Peyer's patch (tissue), 4 donors: ENCODE measurements around the gene SULT6B1. TPM values are rescaled to one million over a fixed set of nuclear protein-coding genes. Genes with fewer than 3 reads are reported as not detected.

Source experiments
- DNase-seq, 3 donors: peaks; one replicate each; pipeline ENCODE4 v3.0.0-alpha.2; 2017 to 2019
- H3K27ac ChIP-seq, 4 donors: fragments of 200-600 bp; sonication (generic); one replicate each; pipeline ENCODE4 v1.5.1; 2016 to 2019
- H3K27me3 ChIP-seq, 2 donors: fragments of 200-600 bp; sonication (generic); one replicate each; pipeline ENCODE4 v1.5.1; 2019
- H3K36me3 ChIP-seq, 3 donors: fragments of 200-600 bp; sonication (generic); one replicate each; pipeline ENCODE4 v1.5.1; 2016 to 2019
- H3K4me1 ChIP-seq, 4 donors: fragments of 200-600 bp; sonication (generic); one replicate each; pipeline ENCODE4 v1.5.1; 2016 to 2019
- H3K4me3 ChIP-seq, 4 donors: fragments of 200-600 bp; sonication (generic); 1 replicate in 3 of 4; 2 replicates in 1 of 4; pipeline ENCODE4 v1.5.1; 2016 to 2019; ENCODE audit warnings: mild to moderate bottlenecking in 1 of 4
- H3K9me3 ChIP-seq, 4 donors: fragments of 200-600 bp; sonication (generic); one replicate each; pipeline ENCODE4 v1.5.1; 2016 to 2019; ENCODE audit warnings: mild to moderate bottlenecking in 1 of 4
- CTCF ChIP-seq, 6 experiments: fragments of 450-650 bp in 4 of 6; fragments of 200-600 bp in 2 of 6; sonication (generic) in 1 of 6; IDR thresholded peaks; one replicate each; pipeline ENCODE4 v1.5.1; 2017 to 2019; ENCODE audit warnings: antibody characterized with exemption in 6 of 6, mild to moderate bottlenecking in 3 of 6, moderate library complexity in 1 of 6
- POLR2A ChIP-seq, 2 donors: fragments of 450-650 bp; IDR thresholded peaks; one replicate each; pipeline ENCODE4 v1.5.1; 2017; ENCODE audit warnings: antibody characterized with exemption in 2 of 2, mild to moderate bottlenecking in 2 of 2, moderate library complexity in 2 of 2
- total RNA-seq, 4 donors: library from RNA; depleted of rRNA; stranded (reverse); fragments of >200 nt; gene quantifications; one replicate each; pipeline ENCODE4 v1.1.0, GENCODE V29; 2016

Gene SULT6B1
- total RNA-seq, 4 donors from 2014 or later: not detected

DNA sequence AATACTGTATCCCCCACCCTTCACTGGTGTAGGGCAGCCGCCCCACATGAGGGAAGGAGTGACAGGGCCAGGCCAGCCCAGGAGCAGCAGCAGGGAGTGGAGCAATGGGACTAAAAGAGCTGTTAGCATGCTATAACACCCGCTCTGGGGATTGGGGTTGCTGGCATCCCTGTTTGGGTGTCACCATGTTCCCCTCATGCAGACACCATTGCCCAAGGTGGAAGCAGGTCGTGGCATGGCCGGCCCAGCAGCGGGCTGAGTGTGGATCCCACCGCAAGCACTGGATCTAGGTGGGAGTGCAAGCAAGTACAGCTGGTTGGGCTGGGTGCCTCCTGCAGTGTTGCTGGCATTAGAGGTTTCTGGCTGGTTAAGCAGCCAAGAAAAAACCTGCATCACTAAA lies 3.3 kb upstream of the SULT6B1 start:
- H3K36me3 ChIP-seq: no peaks in the 10 kb centered on the region
- TF ChIP-seq CTCF (IDR thresholded peaks at IDR 0.05) (no peak), POLR2A (IDR thresholded peaks at IDR 0.05) (no peak)
- no peak for DNase-seq
- H3K27me3 ChIP-seq: no peaks in the 10 kb centered on the region
- H3K4me1 ChIP-seq: no peaks in the 10 kb centered on the region
- no peaks in the 10 kb centered on the region for H3K9me3 ChIP-seq
- no peak overlapping the region for H3K4me3 ChIP-seq
- H3K27ac ChIP-seq: no peak overlapping the region

DNA sequence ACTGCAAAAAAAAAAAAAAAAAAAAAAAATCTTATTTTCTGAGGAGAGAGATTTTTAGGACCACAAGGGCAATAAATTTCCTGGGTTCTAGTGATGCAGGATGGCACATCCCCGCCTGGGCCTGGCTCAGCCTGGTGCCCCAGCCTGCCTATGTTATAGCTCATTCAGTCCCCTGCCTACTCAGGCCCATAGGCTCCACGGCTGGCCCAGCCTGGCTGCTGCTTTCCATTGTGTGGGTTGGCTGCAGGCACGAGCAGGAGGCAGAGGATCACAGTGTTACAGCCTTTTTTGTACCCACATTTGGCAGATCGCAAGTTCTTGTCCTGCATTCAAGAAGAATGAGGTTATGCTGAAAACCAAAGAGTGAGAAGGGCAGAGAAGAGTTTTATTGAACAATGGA lies 2.8 kb upstream of the SULT6B1 start:
- H3K36me3 ChIP-seq: no peaks in the 10 kb centered on the region
- no peak for TF ChIP-seq CTCF (IDR thresholded peaks at IDR 0.05)
- TF ChIP-seq POLR2A (IDR thresholded peaks at IDR 0.05): no peak

GRCh38 chr2:37190290-37190689 lies 1.8 kb upstream of the SULT6B1 start:
- no peak for DNase-seq
- Histone ChIP-seq H3K27me3 (no peaks in the 10 kb centered on the region), H3K27ac (no peak overlapping the region), H3K4me1 (no peaks in the 10 kb centered on the region), H3K4me3 (no peak overlapping the region), H3K36me3 (no peaks in the 10 kb centered on the region), H3K9me3 (no peaks in the 10 kb centered on the region)
- no peak for TF ChIP-seq CTCF (IDR thresholded peaks at IDR 0.05)
- TF ChIP-seq POLR2A (IDR thresholded peaks at IDR 0.05): no peak

More for the DNA sequence above, 2.8 kb upstream of the SULT6B1 start:
- no peak overlapping the region for H3K27ac ChIP-seq
- no peak for DNase-seq
- H3K9me3 ChIP-seq: no peaks in the 10 kb centered on the region
- H3K4me3 ChIP-seq: no peak overlapping the region
- H3K4me1 ChIP-seq: no peaks in the 10 kb centered on the region
- H3K27me3 ChIP-seq: no peaks in the 10 kb centered on the region

- H3K4me3 ChIP-seq: no peak overlapping the region
- no peaks in the 10 kb centered on the region for H3K27me3 ChIP-seq
- H3K4me1 ChIP-seq: no peaks in the 10 kb centered on the region
- H3K9me3 ChIP-seq: no peaks in the 10 kb centered on the region
- no peaks in the 10 kb centered on the region for H3K36me3 ChIP-seq
- H3K27ac ChIP-seq: no peak overlapping the region
- DNase-seq: no peak
- no peak for TF ChIP-seq CTCF (IDR thresholded peaks at IDR 0.05)
- TF ChIP-seq POLR2A (IDR thresholded peaks at IDR 0.05): no peak
Measured at GRCh38 chr2:37189452-37190153, 1.1 kb upstream of the SULT6B1 start.

DNA sequence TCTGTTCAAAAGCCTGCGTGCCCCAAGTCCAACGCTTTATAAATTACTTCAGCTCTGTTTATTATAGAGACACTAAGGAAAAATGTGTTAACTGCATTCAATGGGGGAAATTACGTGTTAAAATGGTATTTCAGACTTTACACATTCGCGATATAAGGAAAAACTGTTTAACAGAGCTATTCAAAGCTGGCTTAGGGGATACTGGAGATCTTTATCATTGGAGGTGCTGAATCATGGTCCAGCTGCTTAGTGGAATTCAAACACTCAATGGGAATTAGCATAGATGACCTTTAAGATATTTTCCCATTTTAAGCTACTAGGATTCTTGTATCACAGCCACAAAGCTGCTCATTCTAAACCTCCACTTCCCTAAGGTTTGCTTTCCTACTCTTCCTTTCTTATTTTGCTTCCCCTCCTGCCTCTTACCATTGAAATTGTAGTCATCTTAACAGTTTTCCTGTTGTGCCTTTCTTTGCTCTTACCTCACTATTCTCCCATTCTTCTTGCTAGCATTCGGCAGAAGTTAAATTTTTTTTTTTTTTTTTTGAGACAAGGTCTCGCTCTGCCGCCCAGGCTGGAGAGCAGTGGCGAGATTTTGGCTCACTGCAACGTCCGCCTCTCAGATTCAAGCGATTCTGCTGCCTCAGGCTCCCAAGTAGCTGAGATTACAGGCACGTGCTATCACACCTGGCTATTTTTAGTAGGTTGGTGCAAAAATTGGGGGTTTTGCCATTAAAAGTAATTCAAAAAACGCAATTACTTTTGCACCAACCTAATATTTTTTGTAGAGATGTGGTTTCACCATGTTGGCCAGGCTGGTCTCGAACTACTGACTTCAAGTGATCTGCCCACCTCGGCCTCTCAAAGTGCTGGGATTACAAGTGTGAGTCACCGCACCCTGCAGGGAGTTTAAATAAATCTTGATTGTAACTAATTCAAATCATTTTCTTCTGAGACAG lies 6.5 kb downstream of the SULT6B1 start:
- Histone ChIP-seq H3K36me3 (no peaks in the 10 kb centered on the region), H3K4me3 (no peak overlapping the region), H3K27ac (no peak overlapping the region), H3K4me1 (no peaks in the 10 kb centered on the region), H3K9me3 (no peaks in the 10 kb centered on the region), H3K27me3 (no peaks in the 10 kb centered on the region)
- DNase-seq: no peak
- TF ChIP-seq POLR2A (IDR thresholded peaks at IDR 0.05): no peak

GRCh38 chr2:37180640-37181039 lies 7.8 kb downstream of the SULT6B1 start:
- no peak overlapping the region for H3K27ac ChIP-seq

More at GRCh38 chr2:37180640-37181039, 7.8 kb downstream of the SULT6B1 start:
- no peak for DNase-seq
- TF ChIP-seq CTCF (IDR thresholded peaks at IDR 0.05) (no peak), POLR2A (IDR thresholded peaks at IDR 0.05) (no peak)
- Histone ChIP-seq H3K36me3 (no peaks in the 10 kb centered on the region), H3K9me3 (no peaks in the 10 kb centered on the region), H3K4me1 (no peaks in the 10 kb centered on the region), H3K4me3 (no peak overlapping the region), H3K27me3 (no peaks in the 10 kb centered on the region)
